Hepatocyte (in vitro differentiated cells): ENCODE results near the gene AIF1.

Experiments
- EZH2 ChIP-seq: fragments of 200-600 bp; sonication (generic); IDR thresholded peaks from 2 replicates; pipeline ENCODE4 v1.6.1; 2016; ENCODE audit warnings: antibody characterized with exemption, mild to moderate bottlenecking, borderline replicate concordance
- EZH2phosphoT487 ChIP-seq: fragments of 200-600 bp; sonication (generic); IDR thresholded peaks from one replicate; pipeline ENCODE4 v1.6.1; 2018; ENCODE audit warnings: antibody characterized with exemption, mild to moderate bottlenecking, low read depth, moderate library complexity; ENCODE audit not compliant: unreplicated experiment, severe bottlenecking
- TF ChIP-seq, protein P1 (sequence below): fragments of 200-600 bp; sonication (generic); IDR thresholded peaks from 2 replicates; pipeline ENCODE4 v1.5.1; 2016; ENCODE audit warnings: antibody characterized with exemption, mild to moderate bottlenecking; ENCODE audit not compliant: poor library complexity

DNA sequence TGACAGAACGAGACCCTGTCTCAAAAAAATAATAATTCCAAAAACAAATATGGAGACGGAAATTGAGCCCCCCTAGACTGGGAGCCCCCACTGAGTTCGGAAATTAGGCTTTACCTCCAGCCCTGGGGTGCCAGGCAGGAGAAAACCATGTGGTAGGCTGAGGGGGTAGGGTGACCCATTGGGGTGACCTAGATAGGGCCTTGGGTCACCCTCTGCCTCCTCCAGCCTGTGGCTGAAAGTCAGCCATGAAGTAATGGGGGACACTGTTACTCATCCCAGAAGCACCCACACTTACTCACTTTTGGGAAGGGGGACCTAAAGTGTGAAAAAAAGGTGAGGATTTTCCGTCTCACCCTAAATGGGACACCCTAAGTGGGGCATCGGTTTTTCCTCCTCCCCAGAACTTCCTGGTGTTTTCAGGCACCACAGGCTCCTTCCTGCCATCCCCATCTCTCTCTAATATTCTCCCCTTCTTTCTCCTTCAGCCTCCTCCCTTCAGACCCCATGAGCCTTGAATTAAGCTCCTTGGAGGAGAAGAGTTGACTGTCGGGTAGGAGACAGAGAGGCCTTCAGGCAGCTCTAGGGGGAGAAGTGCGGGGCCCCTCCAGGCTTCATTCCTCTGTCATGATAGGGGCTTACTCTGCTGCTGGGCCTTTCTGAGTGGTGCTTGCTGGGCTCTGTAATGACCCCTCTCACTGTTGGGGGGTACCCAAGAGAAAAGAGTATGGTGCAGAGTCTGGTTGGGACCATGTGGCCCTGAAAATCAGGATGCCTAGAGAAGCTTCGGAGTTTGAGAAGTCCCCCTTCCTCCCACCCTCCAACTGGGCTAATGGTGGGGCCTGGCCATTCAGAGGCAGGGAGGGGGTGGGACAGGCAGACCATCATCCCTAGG, 35.2 kb upstream of the AIF1 start:
- TF ChIP-seq, protein P1, sequence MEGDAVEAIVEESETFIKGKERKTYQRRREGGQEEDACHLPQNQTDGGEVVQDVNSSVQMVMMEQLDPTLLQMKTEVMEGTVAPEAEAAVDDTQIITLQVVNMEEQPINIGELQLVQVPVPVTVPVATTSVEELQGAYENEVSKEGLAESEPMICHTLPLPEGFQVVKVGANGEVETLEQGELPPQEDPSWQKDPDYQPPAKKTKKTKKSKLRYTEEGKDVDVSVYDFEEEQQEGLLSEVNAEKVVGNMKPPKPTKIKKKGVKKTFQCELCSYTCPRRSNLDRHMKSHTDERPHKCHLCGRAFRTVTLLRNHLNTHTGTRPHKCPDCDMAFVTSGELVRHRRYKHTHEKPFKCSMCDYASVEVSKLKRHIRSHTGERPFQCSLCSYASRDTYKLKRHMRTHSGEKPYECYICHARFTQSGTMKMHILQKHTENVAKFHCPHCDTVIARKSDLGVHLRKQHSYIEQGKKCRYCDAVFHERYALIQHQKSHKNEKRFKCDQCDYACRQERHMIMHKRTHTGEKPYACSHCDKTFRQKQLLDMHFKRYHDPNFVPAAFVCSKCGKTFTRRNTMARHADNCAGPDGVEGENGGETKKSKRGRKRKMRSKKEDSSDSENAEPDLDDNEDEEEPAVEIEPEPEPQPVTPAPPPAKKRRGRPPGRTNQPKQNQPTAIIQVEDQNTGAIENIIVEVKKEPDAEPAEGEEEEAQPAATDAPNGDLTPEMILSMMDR: no peak
- TF ChIP-seq EZH2phosphoT487 (no peak), EZH2 (no peak)
